ENCODE results near the gene SLC35A3.

The SLC35A3 gene

GRCh38 chr1:99992044-99992722 is 22.4 kb downstream of the SLC35A3 start:
- DNase-seq (ENCODE audit: low read depth in 2 of 2), result peak in 1 of 2 donors; percentile 46
- H3K4me3 ChIP-seq (replicated peaks in 1 of 2; ENCODE audit: low read depth in 2 of 2, low read length in 2 of 2), result no peak overlapping the region
- TF ChIP-seq, protein P1, sequence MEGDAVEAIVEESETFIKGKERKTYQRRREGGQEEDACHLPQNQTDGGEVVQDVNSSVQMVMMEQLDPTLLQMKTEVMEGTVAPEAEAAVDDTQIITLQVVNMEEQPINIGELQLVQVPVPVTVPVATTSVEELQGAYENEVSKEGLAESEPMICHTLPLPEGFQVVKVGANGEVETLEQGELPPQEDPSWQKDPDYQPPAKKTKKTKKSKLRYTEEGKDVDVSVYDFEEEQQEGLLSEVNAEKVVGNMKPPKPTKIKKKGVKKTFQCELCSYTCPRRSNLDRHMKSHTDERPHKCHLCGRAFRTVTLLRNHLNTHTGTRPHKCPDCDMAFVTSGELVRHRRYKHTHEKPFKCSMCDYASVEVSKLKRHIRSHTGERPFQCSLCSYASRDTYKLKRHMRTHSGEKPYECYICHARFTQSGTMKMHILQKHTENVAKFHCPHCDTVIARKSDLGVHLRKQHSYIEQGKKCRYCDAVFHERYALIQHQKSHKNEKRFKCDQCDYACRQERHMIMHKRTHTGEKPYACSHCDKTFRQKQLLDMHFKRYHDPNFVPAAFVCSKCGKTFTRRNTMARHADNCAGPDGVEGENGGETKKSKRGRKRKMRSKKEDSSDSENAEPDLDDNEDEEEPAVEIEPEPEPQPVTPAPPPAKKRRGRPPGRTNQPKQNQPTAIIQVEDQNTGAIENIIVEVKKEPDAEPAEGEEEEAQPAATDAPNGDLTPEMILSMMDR (IDR thresholded peaks at IDR 0.05; ENCODE audit: low read depth, low read length), result no peak

DNA sequence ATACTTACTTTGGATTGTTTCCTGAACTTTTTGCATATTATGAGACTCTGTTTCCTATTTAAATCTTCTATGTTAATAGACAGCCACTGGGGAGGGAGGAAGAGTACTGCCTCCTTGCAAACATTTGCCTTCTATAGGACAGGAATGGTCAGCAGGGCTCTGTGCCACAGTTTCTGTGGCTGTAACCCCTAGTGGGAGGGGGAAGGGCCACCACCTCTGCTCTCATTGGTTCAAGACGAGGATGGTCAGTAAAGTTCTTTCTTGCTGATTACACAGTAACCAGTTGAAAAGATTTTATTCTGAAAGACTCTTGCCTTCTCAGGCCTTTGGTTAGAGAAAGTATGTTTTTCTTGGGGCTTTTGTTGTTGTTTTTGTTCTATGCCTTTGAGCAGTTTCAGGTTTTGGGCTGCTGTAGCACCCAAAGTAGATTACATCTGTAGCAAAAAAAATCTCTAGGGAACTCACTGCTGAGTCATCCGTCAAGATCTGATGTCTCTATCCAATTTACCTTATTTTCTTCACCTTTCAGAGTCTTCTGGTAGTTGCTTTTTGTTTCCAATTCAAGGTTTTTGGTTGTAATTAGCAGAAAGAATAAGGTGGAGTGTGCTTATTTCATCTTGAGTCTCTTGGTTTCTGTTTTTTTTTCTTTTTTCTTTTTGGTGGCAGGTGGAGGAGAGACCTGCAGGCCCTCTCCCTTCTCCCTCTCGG is 23.1 kb downstream of the SLC35A3 start:
- peak in 1 of 2 donors; percentile 49 for DNase-seq (ENCODE audit: low read depth in 2 of 2)
- H3K4me3 ChIP-seq (replicated peaks in 1 of 2; ENCODE audit: low read depth in 2 of 2, low read length in 2 of 2), result no peak overlapping the region
- TF ChIP-seq, protein P1 (IDR thresholded peaks at IDR 0.05; ENCODE audit: low read depth, low read length), result no peak

DNA sequence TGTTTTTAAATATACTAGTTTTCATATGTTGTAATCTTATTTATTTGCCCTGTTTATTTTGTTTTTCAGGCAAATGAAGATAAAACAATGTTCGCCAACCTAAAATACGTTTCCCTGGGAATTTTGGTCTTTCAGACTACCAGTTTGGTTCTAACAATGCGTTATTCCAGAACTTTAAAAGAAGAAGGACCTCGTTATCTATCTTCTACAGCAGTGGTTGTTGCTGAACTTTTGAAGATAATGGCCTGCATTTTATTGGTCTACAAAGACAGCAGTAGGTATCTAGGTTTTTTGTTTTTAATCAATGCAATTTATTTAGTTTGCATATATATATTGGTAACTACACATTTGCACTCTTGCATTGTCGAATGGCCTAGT is 23.7 kb downstream of the SLC35A3 start:
- no peak for DNase-seq (ENCODE audit: low read depth in 2 of 2)
- TF ChIP-seq, protein P1 (IDR thresholded peaks at IDR 0.05; ENCODE audit: low read depth, low read length), result no peak
- H3K4me3 ChIP-seq (replicated peaks in 1 of 2; ENCODE audit: low read depth in 2 of 2, low read length in 2 of 2), result no peak overlapping the region

DNA sequence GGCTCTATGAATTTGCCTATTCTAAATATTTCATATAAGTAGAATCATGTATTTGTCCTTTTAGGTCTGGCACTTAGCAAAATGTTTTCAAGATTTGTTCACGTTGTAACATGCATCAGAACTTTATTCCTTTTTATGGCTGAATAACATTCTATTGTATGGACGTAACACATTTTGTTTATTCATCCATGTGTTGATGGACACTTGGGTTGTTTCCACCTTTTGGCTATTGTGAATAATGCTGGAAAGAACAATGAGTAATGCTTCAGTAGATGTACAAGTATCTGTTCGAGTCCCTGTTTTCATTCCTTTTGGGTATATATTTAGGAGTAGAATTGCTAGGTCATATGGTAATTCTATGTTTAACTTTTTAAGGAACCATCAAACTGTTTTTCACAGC is 24.7 kb downstream of the SLC35A3 start:
- no peak overlapping the region for H3K4me3 ChIP-seq (replicated peaks in 1 of 2; ENCODE audit: low read depth in 2 of 2, low read length in 2 of 2)
- DNase-seq (ENCODE audit: low read depth in 2 of 2), result peak in 1 of 2 donors; percentile 76
- TF ChIP-seq, protein P1 (IDR thresholded peaks at IDR 0.05; ENCODE audit: low read depth, low read length), result no peak

GRCh38 chr1:99996951-99997350 is 27.2 kb downstream of the SLC35A3 start:
- TF ChIP-seq, protein P1 (IDR thresholded peaks at IDR 0.05; ENCODE audit: low read depth, low read length), result no peak
- no peak overlapping the region for H3K4me3 ChIP-seq (replicated peaks in 1 of 2; ENCODE audit: low read depth in 2 of 2, low read length in 2 of 2)
- DNase-seq (ENCODE audit: low read depth in 2 of 2), result no peak

DNA sequence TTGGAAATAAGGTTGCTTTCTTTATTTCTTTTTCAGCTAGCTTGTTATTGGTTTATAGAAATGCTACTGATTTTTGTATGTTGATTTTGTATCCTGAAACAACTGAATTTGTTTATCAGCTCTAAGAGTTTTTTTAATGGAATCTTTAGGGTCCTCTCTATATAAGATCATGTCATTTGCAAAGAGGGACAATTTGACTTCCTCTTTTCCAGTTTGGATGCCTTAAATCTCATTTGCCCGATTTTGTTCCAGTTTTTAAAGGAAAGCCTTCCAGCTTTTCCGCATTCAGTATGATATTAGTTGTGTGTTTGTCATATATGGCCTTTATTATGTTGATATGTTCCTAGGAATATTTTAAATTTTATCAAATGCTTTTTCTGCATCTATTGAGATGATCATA is 31.7 kb downstream of the SLC35A3 start:
- TF ChIP-seq, protein P1 (IDR thresholded peaks at IDR 0.05; ENCODE audit: low read depth, low read length), result no peak
- no peak for DNase-seq (ENCODE audit: low read depth in 2 of 2)
- no peak overlapping the region for H3K4me3 ChIP-seq (replicated peaks in 1 of 2; ENCODE audit: low read depth in 2 of 2, low read length in 2 of 2)
